Thyroid gland (tissue), 4 donors: Measurements from ENCODE around the gene NKX2-3.

Experiments
- POLR2A ChIP-seq, 2 donors: fragments of 450-650 bp; IDR thresholded peaks; one replicate each; pipeline ENCODE4 v1.6.1; 2017; ENCODE audit warnings: antibody characterized with exemption in 2 of 2, mild to moderate bottlenecking in 2 of 2, moderate library complexity in 1 of 2
- TF ChIP-seq, protein P1 (sequence below), 6 experiments: fragments of 200-600 bp in 3 of 6; fragments of 450-650 bp in 3 of 6; sonication (generic) in 3 of 6; IDR thresholded peaks; one replicate each; pipeline ENCODE4 v1.5.1; 2016 to 2019; ENCODE audit warnings: antibody characterized with exemption in 6 of 6, mild to moderate bottlenecking in 2 of 6, inconsistent platforms in 1 of 6, moderate library complexity in 1 of 6

DNA sequence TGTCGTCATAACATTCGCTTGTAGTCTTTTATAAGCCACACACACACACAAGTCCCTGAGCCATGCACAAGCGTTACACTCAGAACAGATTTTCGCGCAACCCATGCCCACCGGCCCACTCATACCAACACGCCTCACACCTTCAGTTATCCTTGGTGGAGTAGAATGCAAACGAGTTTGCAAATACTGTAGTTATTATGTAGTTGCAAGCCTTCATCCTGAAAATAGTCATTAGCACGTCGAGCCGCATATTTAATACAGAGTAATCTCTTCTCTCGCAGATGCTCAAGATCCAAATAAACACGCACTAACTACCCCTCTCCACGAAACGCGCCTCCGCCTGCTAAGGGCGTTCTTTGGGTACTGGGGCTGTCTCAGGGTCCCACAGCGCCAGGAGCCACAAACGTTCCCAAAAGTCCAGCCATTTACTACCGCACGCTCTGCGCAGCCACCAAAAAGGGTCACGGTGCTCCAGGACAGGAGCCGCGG, 1.8 kb downstream of the NKX2-3 start:
- TF ChIP-seq, protein P1, sequence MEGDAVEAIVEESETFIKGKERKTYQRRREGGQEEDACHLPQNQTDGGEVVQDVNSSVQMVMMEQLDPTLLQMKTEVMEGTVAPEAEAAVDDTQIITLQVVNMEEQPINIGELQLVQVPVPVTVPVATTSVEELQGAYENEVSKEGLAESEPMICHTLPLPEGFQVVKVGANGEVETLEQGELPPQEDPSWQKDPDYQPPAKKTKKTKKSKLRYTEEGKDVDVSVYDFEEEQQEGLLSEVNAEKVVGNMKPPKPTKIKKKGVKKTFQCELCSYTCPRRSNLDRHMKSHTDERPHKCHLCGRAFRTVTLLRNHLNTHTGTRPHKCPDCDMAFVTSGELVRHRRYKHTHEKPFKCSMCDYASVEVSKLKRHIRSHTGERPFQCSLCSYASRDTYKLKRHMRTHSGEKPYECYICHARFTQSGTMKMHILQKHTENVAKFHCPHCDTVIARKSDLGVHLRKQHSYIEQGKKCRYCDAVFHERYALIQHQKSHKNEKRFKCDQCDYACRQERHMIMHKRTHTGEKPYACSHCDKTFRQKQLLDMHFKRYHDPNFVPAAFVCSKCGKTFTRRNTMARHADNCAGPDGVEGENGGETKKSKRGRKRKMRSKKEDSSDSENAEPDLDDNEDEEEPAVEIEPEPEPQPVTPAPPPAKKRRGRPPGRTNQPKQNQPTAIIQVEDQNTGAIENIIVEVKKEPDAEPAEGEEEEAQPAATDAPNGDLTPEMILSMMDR (IDR thresholded peaks at IDR 0.05), result no peak
- no peak for TF ChIP-seq POLR2A (IDR thresholded peaks at IDR 0.05)
